ENCODE results near the gene SLC22A3. TPM values are rescaled to one million over a fixed set of nuclear protein-coding genes. Genes with fewer than 3 reads are reported as not detected.

SLC22A3 gene
- total and polyA plus RNA-seq, 2 donors (not counting 1 experiment from before 2014, with no cell fraction given) = not detected

- H3K4me1 Mint-ChIP-seq = peaks cover 2% of the 10 kb centered on the region
These were observed 78.0 kb downstream of the SLC22A3 start for GRCh38 chr6:160426136-160426535.

GRCh38 chr6:160427312-160428068 is 79.3 kb downstream of the SLC22A3 start:
- DNase-seq = no peak
- peaks cover 2% of the 10 kb centered on the region for H3K4me1 Mint-ChIP-seq
- Histone ChIP-seq H3K79me2 (ENCODE audit: control insufficient read depth, insufficient read depth, low read length) (no peaks in the 10 kb centered on the region), H3K36me3 (replicated peaks in 1 of 2; ENCODE audit: control extremely low read depth in 1 of 2, control insufficient read depth in 1 of 2, extremely low read depth in 1 of 2, insufficient read depth in 2 of 2, low read length in 1 of 2) (no peaks in the 10 kb centered on the region), H3K4me2 (replicated peaks; ENCODE audit: low read depth, low read length, poor library complexity, severe bottlenecking) (no peak overlapping the region), H3K4me3 (ENCODE audit: control extremely low read depth in 1 of 5, extremely low read depth in 1 of 5, insufficient read depth in 1 of 5, low read depth in 2 of 5, low read length in 4 of 5) (no peak overlapping the region), H4K20me1 (ENCODE audit: control insufficient read depth, insufficient read depth, low read length, poor library complexity, severe bottlenecking) (no peaks in the 10 kb centered on the region), H3K27me3 (replicated peaks in 1 of 4; ENCODE audit: control extremely low read depth in 1 of 4, control insufficient read depth in 3 of 4, insufficient read depth in 4 of 4, low read length in 3 of 4) (peaks cover 0 to 17% (median 13%) of the 10 kb centered on the region in 4 experiments), H3K9me3 (ENCODE audit: control extremely low read depth in 1 of 3, control insufficient read depth in 2 of 3, insufficient read depth in 1 of 3, low read length in 2 of 3) (no peaks in the 10 kb centered on the region), H3K9ac (ENCODE audit: low read length) (no peak overlapping the region), H3K27ac (ENCODE audit: low read length in 2 of 2) (no peak overlapping the region), H3K4me1 (ENCODE audit: control insufficient read depth in 2 of 2, insufficient read depth in 2 of 2, low read length in 2 of 2) (peaks cover 0 to 5% of the 10 kb centered on the region in 2 donors), H2AFZ (ENCODE audit: insufficient read depth, low read depth, low read length, poor library complexity, severe bottlenecking) (no peak overlapping the region)
- intact Hi-C loops (cut with micrococcal nuclease) = no loop called here
- TF ChIP-seq, protein P1, sequence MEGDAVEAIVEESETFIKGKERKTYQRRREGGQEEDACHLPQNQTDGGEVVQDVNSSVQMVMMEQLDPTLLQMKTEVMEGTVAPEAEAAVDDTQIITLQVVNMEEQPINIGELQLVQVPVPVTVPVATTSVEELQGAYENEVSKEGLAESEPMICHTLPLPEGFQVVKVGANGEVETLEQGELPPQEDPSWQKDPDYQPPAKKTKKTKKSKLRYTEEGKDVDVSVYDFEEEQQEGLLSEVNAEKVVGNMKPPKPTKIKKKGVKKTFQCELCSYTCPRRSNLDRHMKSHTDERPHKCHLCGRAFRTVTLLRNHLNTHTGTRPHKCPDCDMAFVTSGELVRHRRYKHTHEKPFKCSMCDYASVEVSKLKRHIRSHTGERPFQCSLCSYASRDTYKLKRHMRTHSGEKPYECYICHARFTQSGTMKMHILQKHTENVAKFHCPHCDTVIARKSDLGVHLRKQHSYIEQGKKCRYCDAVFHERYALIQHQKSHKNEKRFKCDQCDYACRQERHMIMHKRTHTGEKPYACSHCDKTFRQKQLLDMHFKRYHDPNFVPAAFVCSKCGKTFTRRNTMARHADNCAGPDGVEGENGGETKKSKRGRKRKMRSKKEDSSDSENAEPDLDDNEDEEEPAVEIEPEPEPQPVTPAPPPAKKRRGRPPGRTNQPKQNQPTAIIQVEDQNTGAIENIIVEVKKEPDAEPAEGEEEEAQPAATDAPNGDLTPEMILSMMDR (IDR thresholded peaks at IDR 0.05) = no peak
- TF ChIP-seq EZH2 (IDR thresholded peaks at IDR 0.05; ENCODE audit: borderline replicate concordance, insufficient read depth, low read depth, low read length, poor library complexity, severe bottlenecking) = no peak
- ChIA-PET CTCF (interaction anchor here (0.5 kb wide), 1 partner anchor 943 kb away, joined by 3 read pairs; no protein-coding TSS in a partner anchor), POLR2A (no interaction called here)
- no peak for ATAC-seq (ENCODE audit: low read depth)
- H3K27ac Mint-ChIP-seq = no peak overlapping the region
- WGBS (ENCODE audit: insufficient coverage) = 83% methylated on average over 1 of the region's 5 CpGs
- H3K9me3 Mint-ChIP-seq (ENCODE audit: insufficient read depth) = no peaks in the 10 kb centered on the region
- no peak overlapping the region for H3K4me3 Mint-ChIP-seq
- peaks cover 40% of the 10 kb centered on the region for H3K27me3 Mint-ChIP-seq

More at GRCh38 chr6:160426136-160426535, 78.0 kb downstream of the SLC22A3 start:
- intact Hi-C loops (cut with micrococcal nuclease) = no loop called here
- Histone ChIP-seq H3K9me3 (ENCODE audit: control extremely low read depth in 1 of 3, control insufficient read depth in 2 of 3, insufficient read depth in 1 of 3, low read length in 2 of 3) (no peaks in the 10 kb centered on the region), H3K9ac (ENCODE audit: low read length) (no peak overlapping the region), H4K20me1 (ENCODE audit: control insufficient read depth, insufficient read depth, low read length, poor library complexity, severe bottlenecking) (no peaks in the 10 kb centered on the region), H3K36me3 (replicated peaks in 1 of 2; ENCODE audit: control extremely low read depth in 1 of 2, control insufficient read depth in 1 of 2, extremely low read depth in 1 of 2, insufficient read depth in 2 of 2, low read length in 1 of 2) (no peaks in the 10 kb centered on the region), H2AFZ (ENCODE audit: insufficient read depth, low read depth, low read length, poor library complexity, severe bottlenecking) (no peak overlapping the region), H3K79me2 (ENCODE audit: control insufficient read depth, insufficient read depth, low read length) (no peaks in the 10 kb centered on the region), H3K4me1 (ENCODE audit: control insufficient read depth in 2 of 2, insufficient read depth in 2 of 2, low read length in 2 of 2) (peaks cover 0 to 5% of the 10 kb centered on the region in 2 donors), H3K27me3 (replicated peaks in 1 of 4; ENCODE audit: control extremely low read depth in 1 of 4, control insufficient read depth in 3 of 4, insufficient read depth in 4 of 4, low read length in 3 of 4) (peaks cover 0 to 17% (median 13%) of the 10 kb centered on the region in 4 experiments), H3K4me3 (ENCODE audit: control extremely low read depth in 1 of 5, extremely low read depth in 1 of 5, insufficient read depth in 1 of 5, low read depth in 2 of 5, low read length in 4 of 5) (no peak overlapping the region), H3K27ac (ENCODE audit: low read length in 2 of 2) (no peak overlapping the region), H3K4me2 (replicated peaks; ENCODE audit: low read depth, low read length, poor library complexity, severe bottlenecking) (no peak overlapping the region)
- Mint-ChIP-seq H3K9me3 (ENCODE audit: insufficient read depth) (peaks cover 2% of the 10 kb centered on the region), H3K27ac (no peak overlapping the region), H3K4me3 (no peak overlapping the region), H3K27me3 (peaks cover 47% of the 10 kb centered on the region)
- WGBS (ENCODE audit: insufficient coverage) = no CpG with 5 or more reads among the region's 3 CpGs
- ATAC-seq (ENCODE audit: low read depth) (no peak), DNase-seq (no peak)
- ChIA-PET POLR2A (no interaction called here), CTCF (no interaction called here)
- TF ChIP-seq, protein P1 (IDR thresholded peaks at IDR 0.05) = no peak
- no peak for TF ChIP-seq EZH2 (IDR thresholded peaks at IDR 0.05; ENCODE audit: borderline replicate concordance, insufficient read depth, low read depth, low read length, poor library complexity, severe bottlenecking)
